T-helper 2 cell treated with Interferon-gamma antibody and Interleukin-4, amounts not matched to agents 100 ng/mL and 5 ng/mL, for 36 hours (primary cell): ENCODE measurements around the gene UBAC2. TPM values are rescaled to one million over a fixed set of nuclear protein-coding genes. Genes with fewer than 3 reads are reported as not detected.
"Not testable (repeated sequence)": the region's sequence is repeated elsewhere in the genome, so short reads cannot be mapped to it uniquely, and the experiment has no call there.

Experiments used
- intact Hi-C: fragments of 100-400 bp; cut with micrococcal nuclease; formaldehyde crosslinking; loops from one replicate; pipeline ENCODE4 v1.15.1; 2023
- total RNA-seq: library from RNA; stranded (reverse); gene quantifications from 2 replicates; pipeline ENCODE4 v1.2.3, GENCODE V29; 2022

Gene UBAC2
- total RNA-seq, 1 donor from 2014 or later = 51.6 TPM

DNA sequence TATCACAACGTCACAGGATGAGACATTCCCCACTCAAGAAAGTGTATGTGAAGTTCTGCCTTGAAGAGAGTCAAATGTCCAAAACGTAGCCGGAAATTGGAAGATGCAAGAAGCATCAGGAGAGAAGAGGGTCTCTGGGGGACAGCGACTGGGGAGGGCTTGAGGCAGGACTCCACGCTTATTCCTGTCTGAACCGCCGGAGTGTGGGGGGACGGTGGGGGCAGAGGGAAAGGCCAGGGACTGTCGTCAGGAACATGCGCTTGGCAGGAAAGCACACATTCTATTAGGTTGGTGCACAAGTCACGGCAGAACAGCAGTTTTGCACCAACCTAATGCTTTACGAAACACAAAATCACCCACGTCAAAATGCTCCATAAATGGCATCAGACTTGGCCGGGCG lies 205.3 kb downstream of the UBAC2 start:
- intact Hi-C loops = no loop called here

DNA sequence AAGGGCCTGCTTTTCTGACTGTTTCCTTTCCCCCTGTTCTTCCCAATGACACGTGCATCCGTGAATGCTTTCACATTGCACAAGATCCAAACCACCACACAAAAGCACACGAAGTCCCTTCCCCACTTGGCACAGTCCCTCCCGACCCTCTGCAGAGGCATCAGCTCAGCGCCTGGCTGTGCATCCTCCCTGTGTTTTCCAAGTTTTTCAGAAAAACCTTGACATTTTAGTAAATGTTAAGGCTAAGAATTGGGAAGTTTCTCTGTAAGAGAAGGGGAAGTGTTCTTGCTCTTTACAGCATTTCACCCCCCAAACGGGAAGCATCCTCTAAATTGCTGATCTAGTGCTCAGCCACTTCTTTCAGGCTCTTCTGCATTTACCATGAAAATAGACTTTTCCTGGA lies 206.1 kb downstream of the UBAC2 start:
- intact Hi-C loops = no loop called here

DNA sequence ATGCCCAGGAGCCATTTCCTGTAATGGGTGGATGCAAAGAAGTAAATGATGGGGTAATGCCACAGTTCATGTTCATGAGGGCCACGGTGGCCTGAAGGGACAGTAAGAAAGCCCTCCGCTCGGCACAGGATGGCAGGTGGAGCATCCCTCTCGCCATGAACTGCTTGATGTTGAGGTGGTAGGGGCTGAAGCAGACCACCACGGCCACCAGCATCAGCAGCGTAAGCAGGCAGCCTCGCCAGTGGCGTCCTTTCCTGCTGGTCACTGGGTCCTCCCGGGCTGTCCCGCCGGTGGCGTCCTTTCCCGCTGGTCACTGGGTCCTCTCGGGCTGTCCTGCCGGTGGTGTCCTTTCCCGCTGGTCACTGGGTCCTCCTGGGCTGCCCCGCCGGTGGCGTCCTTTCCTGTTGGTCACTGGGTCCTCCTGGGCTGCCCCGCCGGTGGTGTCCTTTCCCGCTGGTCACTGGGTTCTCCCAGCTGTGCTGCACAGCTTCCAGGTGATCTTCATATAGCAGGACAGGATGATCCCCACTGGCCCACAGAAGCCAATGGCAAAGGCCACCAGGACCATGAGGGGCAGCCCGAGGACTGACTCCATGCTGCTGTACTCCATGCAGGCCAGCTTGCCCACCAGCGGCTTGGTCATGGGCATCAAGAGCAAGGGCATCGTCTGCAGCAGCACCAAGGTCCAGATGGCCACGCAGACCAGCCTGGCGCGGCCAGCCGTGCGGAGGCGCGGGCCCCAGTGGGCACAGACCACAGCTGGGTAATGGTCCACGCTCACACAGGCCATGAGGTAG lies 207.4 kb downstream of the UBAC2 start:
- intact Hi-C loops = no loop called here

DNA sequence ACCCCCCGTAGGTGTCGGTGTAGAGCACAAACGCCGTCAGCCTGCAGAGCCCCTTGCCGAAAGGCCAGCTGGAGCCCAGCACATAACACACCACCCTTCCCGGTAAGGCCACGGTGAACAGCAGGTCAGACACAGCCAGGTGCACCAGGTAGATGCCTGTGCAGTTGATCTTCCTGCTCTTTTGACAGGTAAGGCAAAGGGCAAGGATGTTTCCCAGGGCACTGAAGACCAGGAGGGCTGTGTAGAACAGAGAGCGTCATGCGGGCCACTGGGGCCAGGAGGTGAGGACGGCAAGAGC lies 208.0 kb downstream of the UBAC2 start:
- intact Hi-C loops = no loop called here

DNA sequence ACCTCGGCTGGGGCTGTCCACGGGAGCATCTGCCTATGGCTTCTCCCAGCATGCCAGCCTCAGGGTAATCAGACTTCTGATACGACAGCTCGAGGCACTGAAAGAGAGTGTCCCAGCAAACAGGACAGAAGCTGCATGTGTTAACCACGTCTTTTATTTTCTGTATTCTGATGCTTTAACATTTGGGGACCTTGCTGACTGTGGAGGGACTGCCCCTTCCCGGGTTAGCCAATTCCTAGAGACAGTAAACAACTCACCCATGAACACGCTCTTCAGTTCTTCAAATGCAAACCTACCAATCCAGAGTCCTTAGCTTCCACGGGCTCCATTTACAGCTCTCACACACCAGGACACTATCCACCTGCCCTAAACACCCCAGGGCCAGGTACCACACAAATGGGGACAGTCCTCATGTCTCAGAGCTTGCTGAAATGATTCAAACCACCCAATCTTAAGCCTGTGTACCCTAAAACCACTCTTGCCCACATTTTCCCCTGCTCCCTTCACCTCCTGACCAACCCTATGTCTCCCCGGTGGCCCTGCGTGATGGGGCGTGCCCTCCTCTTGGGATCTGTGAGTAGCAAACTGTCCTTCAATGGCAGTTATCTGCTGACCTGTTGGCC lies 208.9 kb downstream of the UBAC2 start:
- intact Hi-C loops = not testable (repeated sequence)

DNA sequence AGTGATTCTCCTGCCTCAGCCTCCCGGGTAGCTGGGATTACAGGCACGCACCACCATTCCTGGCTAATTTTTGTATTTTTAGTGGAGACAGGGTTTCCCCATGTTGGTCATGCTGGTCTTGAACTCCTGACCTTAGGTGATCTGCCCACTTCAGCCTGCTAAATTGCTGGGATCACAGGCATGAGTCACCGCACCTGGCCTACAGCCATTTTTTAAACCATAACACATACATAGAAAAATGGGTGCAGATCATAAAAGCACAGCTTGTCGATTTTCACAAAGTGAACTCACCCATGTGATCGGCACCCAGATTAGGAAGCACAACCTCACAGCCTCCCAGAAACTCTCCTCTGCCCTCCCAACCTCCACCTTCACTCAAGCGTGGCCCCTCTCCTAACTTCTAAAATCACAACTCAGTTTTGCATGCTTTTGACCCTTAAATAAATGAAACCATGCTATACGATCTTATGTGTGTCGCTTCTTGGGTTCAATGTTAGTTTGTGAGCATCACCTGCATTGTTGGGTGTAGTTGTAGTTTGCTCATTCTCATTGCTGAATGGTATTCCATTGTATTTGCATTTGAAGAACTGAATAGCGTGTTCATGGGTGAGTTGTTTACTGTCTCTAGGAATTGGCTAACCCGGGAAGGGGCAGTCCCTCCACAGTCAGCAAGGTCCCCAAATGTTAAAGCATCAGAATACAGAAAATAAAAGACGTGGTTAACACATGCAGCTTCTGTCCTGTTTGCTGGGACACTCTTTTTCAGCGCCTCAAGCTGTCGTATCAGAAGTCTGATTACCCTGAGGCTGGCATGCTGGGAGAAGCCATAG lies 210.2 kb downstream of the UBAC2 start:
- intact Hi-C loops = not testable (repeated sequence)

DNA sequence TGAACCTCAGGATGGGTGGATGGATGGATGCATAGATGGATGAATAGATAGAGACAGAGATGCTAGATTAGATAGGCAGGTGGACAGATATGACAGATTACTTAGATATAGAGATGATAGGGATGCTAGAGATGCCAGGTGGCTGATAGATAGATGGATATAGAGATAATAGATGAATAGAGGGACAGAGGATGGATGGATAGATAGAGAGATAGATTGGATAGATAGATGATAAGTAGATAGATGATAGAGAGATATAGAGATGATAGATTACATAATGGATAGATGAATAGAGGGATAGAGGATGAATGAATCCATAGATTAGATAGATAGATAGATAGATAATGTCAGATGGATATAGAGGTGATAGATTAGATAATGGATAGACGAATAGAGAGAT lies 212.2 kb downstream of the UBAC2 start:
- intact Hi-C loops = loop anchor here (1.0 kb wide), 1 partner anchor 12 kb away; no protein-coding TSS in a partner anchor

DNA sequence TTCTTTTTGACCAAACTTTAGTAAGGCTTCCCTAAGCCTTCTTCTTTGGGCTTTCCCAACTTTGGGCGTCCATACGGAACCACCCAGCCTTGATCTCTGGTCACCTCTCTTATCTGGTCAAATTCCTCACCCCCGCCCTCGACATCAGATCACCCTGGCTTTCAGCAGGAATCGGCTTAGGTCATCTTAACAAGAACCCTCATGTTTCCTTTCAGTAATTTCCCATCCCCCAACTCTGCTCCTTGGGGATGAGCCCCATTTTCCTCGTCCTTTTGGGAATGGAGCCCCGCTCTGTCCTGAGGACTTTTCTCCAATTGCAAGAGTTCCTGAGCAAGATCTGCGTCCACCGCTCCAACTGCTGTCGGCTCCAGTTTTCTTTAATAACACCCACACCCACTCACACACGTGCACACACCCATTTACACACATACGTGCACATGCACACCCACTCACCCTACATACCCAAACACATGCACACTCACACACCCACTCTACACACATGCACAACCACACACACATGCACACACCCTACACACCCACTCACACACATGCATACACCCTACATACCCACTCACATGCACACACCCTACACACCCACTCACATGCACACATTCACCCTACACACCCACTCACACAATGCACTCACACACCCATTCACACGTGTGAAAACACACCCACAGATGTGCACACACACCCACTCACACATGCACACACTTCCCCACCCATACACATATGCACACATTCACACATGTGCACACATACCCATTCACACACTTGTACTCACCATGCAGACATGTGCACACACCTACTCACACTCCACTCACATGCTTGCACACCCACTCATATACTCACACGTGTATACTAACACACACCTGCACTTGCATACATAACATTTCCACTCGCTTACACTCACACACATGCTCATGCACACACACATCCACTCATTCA lies 213.7 kb downstream of the UBAC2 start:
- intact Hi-C loops = no loop called here

DNA sequence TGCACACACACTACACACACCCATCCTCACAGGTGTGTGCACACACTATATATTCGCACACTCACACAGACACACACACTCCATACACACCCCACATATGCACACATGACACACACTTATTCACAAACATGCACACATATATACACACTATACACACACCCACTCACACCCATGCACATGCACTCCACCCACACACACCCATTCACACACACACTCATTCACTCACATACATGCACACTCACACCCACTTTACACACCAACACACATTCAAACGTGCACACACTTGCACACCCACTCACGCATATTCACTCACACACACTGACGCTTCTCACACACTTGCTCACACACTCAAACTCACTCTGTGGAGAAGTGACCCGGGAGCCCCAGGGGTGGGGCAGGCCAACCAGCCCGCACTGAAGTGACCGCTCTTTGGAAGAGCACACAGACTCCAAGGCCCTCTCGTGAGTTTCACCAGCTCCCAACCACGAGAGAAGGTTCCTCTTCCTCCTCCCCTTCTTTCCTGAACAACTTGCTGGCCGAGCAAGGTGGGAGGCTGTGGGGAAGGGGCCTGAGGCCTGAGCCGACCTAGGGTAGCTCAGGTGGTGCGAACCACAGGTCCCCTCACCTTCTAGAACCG lies 214.5 kb downstream of the UBAC2 start:
- intact Hi-C loops = no loop called here

DNA sequence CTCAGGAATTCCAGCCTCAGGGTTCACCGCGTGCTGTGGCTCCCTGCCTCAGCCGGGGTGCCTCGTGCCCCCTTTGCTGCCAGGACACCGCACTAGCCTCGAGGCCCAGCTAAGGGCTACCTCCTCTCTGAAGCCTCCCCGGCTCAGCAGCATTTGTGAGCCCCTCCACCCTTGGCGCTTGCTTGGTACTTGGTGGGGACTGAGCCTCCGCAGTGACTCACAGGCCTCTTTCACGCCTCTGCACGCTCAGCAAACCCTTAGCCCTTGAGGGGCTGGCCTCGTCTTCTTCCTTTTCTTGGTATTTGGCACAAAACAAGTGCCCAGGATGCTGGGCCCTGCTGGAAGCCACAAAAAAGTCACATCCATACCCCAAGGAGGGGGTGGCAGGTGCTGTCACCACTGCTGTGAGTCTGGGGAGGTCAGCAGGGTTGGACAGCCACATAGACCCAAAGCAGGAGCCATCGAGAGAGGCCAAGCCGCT lies 215.2 kb downstream of the UBAC2 start:
- intact Hi-C loops = no loop called here

DNA sequence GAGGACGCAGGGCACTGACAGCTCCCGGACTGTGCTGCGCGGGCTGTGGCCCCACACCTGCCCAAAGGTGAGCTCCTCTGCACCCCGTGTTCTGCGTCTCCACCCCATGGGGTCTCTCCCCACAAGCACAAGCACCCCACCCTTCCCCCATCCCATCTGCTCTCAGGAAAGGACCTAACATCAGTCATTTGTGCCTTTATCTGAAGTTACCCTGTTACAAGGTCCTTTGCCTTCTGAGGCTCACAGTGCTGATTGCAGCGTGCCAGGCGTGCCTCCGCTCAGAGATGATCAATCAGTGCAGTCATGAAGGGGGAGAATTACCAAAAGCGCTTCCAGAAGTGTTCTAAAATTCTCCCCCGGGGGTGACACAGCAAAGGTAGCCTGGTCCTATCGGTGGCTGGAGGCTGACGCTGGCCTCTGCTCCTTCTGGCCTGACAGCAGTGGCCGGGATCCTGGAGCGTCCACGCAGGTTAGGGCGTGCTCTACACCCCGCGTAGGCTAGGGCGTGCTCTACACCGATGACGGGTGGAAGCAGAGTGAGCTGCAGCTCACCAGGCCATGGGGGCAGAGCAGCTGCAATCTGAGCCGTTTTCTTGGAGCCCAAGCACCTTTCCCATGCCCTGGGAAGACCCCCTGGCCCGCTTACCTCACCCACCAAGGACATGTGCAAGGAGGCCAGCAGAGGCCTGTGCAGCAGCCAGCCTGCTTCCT lies 215.9 kb downstream of the UBAC2 start:
- intact Hi-C loops = no loop called here

DNA sequence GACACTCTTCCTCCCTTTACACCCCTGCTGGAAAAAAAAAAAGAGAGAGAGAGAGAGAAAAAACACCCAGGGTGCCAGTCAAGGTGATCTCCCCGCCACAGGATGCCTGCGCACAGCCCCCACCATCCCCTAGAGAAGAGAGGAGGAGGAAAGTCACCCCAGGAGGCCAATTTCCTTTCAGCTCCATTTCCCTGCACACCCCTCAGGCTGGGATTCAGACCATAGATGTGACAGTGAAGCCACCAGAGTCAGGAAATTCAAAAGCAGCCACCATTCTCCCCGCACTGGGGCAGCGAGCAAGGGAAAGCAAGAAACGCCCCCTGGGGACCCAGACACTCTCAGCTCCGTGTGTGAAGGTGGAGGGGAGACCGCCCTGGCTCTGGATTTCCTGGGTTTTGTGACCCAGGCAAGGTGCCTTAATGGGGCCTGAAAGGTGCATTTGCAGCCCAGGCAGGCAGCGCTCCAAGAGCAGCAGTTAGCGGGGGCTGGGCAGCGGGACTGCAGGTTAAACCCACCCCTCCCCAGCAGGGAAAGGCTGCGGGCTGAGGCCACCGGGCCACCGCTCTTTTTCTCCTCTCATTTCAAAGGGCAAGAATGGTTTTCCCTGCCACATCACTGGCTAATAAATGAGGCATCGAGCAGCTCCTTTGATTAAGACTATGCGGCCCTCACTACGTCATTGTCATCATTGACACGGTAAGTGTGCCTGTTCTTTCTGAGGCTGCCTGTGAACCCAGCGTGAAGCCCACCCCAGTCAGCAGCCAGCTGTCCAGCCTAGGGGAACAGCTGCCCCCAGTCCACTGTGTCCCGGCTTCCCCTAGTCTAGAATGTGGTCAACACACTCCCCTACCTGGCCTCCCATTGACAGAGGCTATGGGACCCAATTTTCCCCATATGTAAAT lies 216.8 kb downstream of the UBAC2 start:
- intact Hi-C loops = no loop called here

DNA sequence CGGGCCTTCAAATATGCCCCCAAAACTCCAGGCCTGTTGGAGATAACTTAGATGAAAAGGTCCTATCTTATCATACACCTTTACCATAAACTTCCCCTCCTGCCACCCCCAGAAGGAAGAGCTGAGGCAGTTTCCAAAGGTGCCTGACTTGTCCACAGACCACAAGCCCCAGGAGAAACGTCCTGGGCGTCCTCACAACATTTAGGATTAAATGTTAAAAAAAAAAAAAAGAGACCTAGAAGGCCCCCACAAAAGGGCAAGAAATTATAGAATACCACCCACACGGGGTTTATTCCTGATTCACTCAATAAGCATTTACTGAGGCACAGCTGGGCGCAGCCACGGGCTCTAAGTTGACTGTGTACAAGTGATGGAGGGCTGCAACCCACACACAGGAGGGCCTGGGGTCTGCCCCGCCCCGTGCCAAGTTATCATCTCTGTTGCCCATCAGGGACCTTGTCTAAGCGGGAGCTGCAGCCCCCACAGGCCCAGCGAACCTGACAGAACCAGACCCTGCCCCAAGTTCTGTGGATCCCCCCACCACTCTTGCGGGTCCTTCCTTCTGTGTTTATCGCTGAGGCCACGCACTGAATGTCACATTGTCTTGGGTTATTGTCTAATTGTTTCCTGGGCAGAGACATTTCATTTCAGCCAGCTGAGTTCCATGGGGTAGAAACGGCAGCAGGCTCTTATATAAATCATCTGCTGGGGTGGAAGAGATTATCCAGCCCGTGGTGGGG lies 217.6 kb downstream of the UBAC2 start:
- intact Hi-C loops = no loop called here

DNA sequence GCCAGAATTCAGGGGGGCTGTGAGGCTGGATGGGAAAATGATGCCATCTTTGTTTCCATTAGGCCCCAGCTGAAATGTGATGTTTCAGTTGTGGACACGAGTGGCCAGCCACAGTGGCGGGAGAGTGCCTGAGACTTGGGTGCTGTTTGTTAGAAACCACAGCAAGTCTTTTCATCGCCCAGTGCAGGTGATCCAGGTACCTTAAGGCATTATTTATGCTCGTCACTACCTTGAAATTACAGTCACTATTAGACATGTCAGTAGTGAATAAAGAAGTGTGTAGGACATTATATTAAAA lies 218.1 kb downstream of the UBAC2 start:
- intact Hi-C loops = no loop called here

DNA sequence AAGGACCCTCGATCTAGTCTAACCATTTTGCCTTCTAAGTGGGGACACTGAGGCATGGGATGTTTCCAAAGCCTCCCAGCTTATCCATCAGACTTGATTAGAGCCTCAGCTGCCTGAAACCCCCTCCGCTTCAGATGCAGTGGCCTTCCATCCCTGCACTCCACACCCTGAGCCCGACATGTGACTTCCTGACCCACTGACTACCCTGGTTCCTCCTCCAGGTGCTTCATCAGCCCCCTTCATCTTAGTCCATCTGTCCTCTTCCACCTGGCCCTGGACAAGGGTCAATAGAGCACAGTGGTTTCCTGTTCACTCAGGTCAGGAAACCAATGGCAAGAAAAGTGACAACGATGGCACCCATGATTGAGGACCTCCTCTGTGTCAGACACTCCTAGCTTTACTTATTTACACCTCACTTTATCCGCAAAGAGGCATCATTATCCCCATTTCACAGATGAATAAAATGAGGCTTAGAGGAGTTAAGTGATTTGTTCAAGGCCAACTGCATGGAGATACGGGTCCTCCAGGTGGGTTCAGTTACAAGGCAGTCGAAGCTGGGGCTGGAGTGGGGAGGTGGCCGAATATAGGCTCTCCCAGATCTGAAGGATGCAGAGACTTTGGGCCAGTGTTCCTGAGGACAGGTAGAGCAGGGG lies 219.1 kb downstream of the UBAC2 start:
- intact Hi-C loops = loop anchor here (1.0 to 2.0 kb wide), 3 partner anchors 15 to 63 kb away; no protein-coding TSS in a partner anchor

DNA sequence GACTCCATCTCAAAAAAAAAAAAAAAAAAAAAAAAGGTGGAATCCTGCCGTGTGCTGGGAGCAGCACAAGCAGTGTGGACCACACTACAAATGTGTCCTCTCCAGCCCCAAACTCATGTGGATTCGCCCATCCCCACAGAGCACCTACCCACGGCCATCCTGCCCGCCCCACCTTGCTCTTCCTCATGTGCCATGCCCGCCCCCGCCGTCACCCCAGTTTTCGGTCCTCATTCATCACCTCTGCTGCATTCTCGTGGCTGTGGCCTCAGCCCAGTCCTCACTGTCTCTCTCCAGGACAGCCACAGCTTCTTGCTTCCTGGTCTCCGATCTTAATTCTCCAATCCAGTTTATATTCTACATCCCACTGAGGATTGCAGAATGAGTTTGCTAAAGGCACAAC lies 220.6 kb downstream of the UBAC2 start:
- intact Hi-C loops = loop anchor here (2.0 kb wide), 1 partner anchor 14 kb away; no protein-coding TSS in a partner anchor

DNA sequence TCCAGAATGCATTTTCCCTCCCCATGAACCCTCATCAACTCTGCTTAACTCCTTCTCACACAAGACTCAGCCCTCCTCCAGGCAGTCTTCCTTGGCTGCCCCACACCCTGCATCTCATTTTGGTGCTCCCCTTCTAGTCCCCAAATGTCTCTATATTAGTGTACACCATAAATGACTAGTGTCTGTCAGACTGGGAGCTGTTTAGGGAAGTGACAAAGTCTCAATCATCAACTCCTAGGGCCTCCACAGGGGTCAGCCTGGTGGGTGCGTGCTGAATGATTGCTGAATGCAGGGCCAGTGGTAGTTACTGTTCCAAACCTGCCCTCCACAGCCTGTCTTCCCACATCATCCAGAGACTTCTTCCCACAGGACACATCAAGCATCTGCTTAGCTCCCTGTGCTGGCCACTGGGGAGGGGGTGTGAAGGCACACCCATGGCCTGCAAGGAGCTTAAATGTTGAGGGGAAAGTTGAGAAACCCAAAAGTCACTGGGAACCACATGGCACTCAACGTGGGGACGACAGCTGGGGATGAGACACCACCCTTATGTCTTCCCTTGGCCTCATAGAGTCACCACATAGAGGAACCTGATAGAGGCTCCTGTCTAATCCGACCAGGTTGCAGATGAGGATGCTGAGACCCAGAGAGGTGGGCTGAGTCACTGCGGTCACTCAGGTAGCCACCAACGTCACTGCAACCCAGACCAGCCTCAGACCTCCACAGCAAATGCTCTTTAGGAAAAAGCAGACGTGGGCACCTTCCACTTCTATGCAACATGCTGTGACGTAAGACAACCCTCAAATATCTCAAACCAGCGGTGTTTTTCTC lies 221.3 kb downstream of the UBAC2 start:
- intact Hi-C loops = loop anchor here (2.0 kb wide), 1 partner anchor 13 kb away; no protein-coding TSS in a partner anchor
